Renal pelvis (tissue), 4 donors: ENCODE results near the gene H2AZ1. TPM values are rescaled to one million over a fixed set of nuclear protein-coding genes. Genes with fewer than 3 reads are reported as not detected.
"Not testable (repeated sequence)": the region's sequence is repeated elsewhere in the genome, so short reads cannot be mapped to it uniquely, and the experiment has no call there.

Experiments
- DNase-seq: peaks from one replicate; pipeline ENCODE4 v3.0.0-alpha.2; 2013
- polyA plus RNA-seq, 3 donors: library from polyadenylated mRNA; unstranded; fragments of 120-200 nt; gene quantifications; one replicate each; pipeline ENCODE4 v1.2.1, GENCODE V29; 2013; ENCODE audit not compliant: insufficient read length in 3 of 3

H2AZ1 gene
- polyA plus RNA-seq, 3 donors, result 338 to 440 (median 377) TPM

DNA sequence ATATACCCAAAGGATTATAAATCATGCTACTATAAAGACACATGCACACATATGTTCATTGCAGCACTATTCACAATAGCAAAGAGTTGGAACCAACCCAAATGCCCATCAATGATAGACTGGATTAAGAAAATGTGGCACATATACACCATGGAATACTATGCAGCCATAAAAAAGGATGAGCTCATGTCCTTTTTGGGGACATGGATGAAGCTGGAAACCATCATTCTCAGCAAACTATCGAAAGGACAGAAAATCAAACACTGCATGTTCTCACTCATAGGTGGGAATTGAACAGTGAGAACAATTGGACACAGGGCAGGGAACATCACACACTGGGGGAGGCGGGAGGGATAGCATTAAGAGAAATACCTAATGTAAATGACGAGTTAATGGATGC is 8.1 kb upstream of the H2AZ1 start:
- DNase-seq, result not testable (repeated sequence)

DNA sequence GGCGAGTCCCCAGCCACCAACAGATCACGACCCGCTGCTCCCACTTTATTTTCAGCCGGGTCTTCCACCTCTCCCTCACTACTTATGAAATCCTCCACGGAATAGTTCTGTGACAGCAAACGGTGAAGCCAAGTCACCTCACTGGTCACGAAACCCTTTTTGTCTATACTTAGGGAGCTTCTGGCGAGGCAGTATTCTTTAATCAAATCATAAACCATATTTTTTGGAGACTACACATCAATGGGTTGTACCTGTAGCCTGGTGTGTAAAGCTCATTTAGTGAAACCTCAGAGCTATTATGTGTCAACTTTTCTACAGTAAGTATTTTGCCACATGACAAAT is 809 bp upstream of the H2AZ1 start:
- no peak for DNase-seq

DNA sequence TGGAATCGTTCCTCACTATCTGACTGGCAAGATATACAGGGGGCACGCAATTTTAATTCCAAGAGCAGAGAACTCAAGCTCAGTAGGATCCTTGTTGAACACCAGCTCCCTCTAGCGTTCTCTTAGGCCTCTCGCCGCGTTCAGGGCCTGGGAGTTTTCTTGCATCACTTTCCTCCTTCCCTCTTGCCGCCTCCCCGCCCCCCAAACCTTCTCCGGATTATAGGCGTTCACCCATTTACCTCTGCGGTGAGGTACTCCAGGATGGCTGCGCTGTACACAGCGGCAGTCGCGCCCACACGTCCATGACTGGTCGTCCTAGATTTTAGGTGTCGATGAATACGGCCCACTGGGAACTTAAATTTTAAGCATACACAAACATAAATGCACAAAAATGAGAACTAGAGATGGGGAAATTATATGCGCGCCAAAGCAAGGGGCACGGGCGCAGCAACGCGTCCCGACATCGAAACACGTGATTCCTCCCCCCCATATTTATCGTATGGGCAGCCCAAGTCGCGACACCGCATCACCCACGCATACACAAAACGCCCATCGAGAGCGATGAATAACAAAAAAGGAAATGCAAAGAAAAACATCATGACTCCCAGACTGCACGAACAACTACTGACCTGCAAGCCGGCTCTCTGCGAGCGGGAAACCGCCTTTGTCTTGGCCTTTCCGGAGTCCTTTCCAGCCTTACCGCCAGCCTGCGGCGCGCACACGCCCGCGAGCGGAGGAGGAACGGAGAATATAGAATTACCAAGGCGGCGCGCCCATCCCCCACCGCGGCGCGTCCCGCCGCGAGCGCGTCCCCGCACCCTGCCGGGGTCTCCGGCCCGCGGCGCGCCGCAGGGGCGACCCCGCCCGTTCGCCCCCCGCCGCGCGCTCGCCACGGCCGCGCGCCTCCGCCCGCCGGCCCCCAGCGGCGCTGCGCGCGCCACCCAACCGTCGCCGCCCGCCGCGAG is 759 bp downstream of the H2AZ1 start:
- DNase-seq, result peak; percentile 96

DNA sequence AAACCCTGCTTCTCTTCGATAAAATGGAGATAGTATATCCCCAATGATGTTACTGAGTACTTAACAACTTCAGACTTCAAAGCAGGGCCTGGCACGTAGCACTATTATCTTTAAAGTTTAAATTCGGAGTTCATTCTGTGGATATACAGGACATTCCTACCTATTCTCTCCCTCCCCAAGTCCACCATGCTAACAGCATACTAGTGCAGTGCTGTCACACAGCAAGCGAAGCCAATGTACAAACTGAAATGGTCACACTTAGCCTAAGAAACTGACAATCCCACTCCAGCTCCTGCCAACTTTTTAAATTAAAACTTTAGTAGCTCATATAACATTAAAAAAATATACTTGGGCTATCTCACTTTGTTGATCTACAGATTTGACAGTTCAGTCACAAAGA is 2.5 kb downstream of the H2AZ1 start:
- DNase-seq, result no peak

DNA sequence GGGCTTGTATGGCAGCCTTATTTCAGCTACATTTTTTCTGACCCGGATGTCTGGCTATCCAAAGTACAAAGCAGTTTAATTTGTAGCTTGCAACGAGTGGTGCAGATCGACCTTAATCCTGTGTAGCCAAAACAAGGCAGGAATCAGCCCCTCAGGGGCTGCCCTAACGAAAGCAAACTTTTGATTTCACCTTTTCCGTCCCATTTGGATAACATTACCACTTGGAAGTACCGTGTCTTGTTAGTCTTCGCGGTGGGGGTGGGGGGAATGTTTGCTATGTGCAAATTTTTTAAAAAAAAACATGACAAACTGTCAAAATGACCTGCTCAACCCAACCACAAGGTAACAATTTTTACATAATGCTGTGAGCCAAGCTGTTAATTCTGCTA is 2.9 kb downstream of the H2AZ1 start:
- DNase-seq, result peak; percentile 11

DNA sequence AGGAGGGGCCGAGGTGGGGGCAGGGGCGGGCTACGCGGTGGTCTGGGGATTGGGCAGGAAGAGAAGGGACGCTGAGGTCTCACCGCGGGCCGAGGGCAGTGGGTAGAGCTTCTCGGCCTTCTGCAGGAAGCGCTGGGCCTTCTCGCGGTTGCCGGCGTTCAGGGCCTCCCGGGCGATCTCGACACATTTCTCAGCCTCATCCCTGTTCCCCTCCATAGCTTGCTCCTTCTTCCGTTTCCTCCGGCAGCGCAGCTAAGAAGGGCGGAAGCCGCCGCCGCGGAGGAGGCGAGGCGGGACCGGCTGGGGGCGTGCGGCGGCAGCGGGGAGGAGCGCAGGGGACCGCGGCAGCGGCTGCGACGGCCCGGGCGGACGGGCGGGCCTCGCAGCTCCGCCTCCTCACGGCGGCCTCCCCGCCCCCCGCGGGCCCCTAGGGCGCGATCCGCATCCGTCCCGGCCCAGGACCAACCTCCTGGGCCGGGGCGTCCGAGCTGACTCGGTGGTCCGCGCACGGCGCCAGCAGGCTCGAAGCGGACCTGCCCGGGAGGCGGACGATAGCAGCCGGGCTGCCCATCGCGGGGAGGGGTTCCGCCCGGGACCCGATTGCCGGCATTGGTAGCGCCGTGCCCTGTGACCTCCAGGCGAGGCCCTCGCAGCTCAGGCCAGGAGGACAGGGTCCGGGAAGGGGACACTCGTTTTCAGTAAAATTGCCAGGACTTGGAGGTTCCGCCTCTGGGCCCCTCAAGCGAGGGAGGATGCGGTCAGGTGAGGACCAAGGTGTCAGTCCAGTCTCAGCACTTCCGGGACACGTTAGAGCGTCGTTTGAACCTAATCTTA is 3.5 kb downstream of the H2AZ1 start, which contains the start of gene DNAJB14:
Gene DNAJB14 (minus strand): TSS at position 263 of the 834 bp plus-strand sequence. CDS start 47 bp downstream, at position 216.
- DNase-seq, result peak; percentile 74

DNA sequence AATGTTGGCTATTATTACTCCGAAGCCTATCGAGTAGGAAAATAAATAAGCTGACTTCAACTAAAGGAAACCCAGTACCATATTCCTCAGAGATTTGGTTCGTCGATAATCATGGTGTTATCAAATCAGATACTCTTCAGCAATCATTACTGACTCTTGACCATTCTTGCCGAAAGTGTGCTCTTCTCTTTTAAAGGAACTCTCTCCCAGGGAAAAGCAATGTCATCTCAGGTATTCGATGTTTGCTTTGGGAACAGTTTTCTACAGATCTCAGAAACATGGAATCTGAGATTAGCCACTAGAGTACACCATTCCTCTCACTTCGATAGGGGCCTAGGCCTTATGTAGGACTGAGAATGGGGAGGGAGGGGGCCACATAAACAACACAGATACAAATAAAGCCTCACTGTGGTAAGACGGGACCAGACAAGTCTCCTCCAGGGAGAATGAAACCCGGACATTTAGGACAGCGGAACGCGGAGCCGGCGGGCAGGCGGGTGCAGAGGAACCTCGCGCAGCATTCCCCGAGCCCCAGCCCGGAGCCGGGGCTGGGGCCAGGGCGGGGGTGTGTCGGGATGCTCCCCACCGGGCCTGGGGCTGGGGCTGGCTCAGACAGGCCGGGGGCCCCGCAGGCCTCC is 4.2 kb downstream of the H2AZ1 start:
- DNase-seq, result peak; percentile 36

DNA sequence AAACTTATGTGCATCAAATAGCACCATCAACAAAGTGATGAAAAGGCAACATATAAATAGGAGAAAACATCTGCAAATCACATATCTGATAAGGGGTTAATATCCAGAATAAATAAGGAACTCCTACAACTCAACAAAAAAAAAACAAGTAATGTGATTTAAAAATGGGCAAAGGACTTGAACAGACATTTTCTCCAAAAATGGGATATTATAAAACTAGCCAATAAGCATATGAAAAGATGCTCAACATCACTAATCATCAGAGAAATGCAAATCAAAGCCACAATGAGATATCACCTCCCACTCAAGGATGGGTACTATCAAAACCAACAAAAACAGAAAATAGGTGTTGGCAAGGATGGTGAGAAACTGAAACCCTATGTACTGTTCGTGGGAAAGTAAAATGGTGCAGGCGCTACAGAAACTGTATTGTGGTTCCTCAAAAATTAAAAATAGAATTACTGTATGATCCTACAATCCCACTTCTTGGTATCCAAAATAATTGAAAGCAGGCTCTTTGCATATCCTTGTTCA is 6.1 kb downstream of the H2AZ1 start:
- DNase-seq, result no peak

DNA sequence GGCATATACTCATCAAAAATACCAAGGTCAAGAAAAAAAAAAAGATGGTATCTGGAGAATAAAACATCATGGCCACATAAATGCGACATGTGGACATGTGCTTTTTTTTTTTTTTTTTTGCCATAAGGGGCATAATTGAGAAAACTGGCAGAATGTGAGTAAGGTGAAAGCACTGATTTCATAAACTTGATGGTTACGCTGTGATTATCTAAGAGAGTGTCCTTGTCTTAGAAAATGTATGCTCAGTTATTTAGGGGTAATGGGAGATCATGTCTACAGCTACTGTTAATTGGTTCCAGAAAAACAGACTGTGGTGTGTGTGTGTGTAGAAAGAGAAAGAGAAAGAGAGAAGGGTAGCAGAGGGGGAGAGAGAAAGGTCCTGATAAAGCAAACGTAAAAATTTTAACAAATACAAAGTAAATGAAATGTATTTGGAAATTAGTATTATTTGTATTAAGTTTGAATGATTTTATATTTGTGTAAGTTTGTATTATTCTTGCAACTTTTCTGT is 11.8 kb downstream of the H2AZ1 start:
- DNase-seq, result no peak

DNA sequence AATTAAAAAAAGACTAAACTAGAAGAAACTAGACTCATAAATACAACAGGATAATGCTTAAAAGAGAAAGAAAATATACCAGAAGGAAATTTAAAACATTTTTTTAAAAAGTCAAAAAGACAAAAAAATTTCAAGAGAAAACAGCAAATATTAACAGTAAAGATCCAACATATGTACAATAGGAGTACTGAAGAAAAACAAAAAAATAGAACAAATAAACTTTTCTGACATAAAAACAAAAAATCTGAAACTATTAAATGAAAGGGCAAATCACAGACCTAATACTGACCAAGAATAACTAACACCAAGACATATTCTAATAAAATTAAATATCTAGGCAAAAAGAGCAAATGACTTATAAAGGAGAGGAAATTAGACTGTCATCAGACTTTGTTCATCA is 15.2 kb downstream of the H2AZ1 start:
- DNase-seq, result no peak

DNA sequence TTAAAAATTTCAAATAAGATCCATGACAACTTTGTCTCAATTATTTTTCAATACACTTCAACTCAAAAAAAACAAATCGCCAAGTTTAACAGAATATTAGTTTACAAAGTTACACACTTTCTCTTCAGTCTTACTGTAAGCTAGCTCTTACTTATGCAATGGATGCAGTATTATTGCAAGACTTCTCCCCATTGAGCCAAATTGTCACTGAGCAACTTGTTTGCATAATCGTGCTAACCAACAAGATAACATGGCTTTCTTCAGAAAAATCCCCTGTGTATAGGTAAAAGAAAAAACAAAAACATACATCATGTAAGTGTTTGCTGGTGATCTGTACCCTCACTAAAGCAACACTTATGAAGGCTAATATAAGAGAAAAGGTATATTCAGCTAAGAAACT is 22.5 kb downstream of the H2AZ1 start:
- no peak for DNase-seq

DNA sequence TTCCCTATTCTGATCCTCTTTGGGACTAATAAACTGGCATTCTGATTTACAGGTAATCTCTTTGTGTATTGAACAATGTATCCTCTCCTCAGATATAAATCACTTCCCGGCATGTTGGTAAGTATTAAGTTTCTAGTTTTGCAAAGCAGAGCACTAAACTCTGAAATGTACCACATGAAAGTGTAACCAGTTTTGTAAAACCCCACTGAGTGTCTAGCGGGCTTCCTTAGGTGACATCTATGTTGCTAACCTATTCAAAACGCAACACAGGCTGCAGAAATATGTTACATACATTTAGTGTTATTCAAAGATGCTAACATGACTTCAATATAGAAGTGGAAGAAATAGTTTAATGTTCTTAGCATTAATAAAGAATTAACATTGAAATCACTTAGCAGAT is 28.9 kb downstream of the H2AZ1 start:
- DNase-seq, result no peak

DNA sequence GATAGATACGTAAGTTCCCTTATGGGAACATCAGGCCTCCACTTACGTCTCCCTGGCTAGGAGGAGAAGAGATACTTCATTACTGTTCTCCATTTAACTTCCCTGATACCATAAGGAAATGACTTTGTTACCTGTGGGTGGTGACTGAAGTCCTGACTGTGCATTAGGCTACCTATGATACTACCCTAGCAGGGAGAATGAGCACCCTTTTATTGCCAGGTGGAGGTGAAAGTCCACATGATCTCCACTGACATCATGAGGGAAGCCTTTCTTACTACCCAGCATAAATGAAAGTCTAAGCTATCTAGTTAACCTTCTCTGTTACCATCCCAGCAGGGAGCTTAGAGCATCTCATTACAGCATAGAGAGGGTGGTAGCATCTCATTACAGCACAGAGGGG is 31.4 kb downstream of the H2AZ1 start:
- no peak for DNase-seq

DNA sequence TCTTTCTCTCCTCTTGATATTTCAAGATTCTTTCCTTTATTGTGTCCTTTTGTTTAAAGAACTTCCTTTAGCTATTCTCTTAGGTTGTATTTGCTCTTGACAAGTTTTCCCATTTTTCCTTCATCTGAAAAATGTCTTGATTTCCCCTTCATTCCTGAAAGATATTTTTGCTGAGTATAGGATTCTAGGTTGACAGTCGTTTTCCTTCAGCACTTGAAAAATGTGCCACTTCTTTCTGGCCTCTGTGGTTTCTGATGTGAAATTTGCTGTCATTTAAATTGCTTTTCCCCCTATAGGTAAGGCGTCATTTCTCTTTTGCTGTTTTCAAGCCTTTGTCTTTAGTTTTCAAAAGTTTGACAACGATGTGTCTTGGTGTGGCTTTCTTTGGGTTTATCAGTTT is 32.5 kb downstream of the H2AZ1 start:
- DNase-seq, result no peak

DNA sequence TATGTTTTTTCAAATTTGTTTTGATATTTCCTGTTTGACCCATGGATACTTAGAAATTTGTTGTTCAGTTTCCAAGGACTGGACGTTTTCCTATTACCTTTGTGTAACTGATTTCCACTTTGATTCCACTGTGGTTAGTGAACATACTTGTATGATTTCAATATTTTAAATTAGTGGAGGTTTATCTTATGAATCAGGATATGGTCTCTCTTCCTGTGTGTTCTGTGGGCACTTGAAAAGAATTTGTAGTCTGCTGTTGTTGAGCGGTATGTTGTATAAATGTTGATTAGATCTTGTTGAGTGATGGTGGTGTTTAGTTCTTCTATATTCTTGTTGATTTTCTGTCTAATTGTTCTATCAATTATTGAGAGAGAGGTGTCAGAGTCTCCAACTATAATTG is 34.6 kb downstream of the H2AZ1 start:
- no peak for DNase-seq

Other genes starting within 250 kb of the H2AZ1 start
- 1 to 10 TPM in 1 of 3 donors, under 1 TPM in 2; 0.79 to 1.2 (median 0.81) TPM for gene DAPP1, start 133.4 kb downstream of the H2AZ1 start, polyA plus RNA-seq
- gene LAMTOR3, start 55.8 kb downstream of the H2AZ1 start, polyA plus RNA-seq, result 10 to 100 TPM; 83.4 to 93.4 (median 86.4) TPM
- 10 to 100 TPM; 26.7 to 42.1 (median 34.3) TPM for gene DNAJB14, start 3.7 kb downstream of the H2AZ1 start, polyA plus RNA-seq
- 1 to 10 TPM; 1.9 to 2.6 (median 2.2) TPM for gene DDIT4L, start 240.2 kb upstream of the H2AZ1 start, polyA plus RNA-seq